SU-DHL-6 (cell line): ENCODE measurements around the gene NRN1.
"Not testable (repeated sequence)": the region's sequence is repeated elsewhere in the genome, so short reads cannot be mapped to it uniquely, and the experiment has no call there.

Experiments used
- H2AFZ ChIP-seq: fragments of 200-600 bp; sonication (generic); 2 replicates; pipeline ENCODE4 v1.6.1; 2014; ENCODE audit warnings: low read depth, mild to moderate bottlenecking, moderate library complexity, mixed read lengths, antibody characterized with exemption, low read length; ENCODE audit not compliant: severe bottlenecking
- H3F3A ChIP-seq: fragments of 200-600 bp; shearing (Covaris generic); 2 replicates; pipeline ENCODE4 v1.6.0; 2016; ENCODE audit warnings: antibody characterized with exemption, mild to moderate bottlenecking; ENCODE audit not compliant: insufficient read depth
- H3K27ac ChIP-seq: fragments of 200-600 bp; sonication (generic); 2 replicates; pipeline ENCODE4 v1.5.1; 2016; ENCODE audit warnings: low read depth, mild to moderate bottlenecking, low read length, moderate library complexity, mixed read lengths
- H3K27me3 ChIP-seq: fragments of 200-600 bp; sonication (generic), shearing (Covaris generic); 2 replicates; pipeline ENCODE4 v1.6.0; 2014; ENCODE audit warnings: mild to moderate bottlenecking, low read length
- H3K36me3 ChIP-seq: fragments of 200-600 bp; sonication (generic); 2 replicates; pipeline ENCODE4 v1.6.1; 2014; ENCODE audit warnings: mild to moderate bottlenecking, low read length, mixed read lengths
- H3K4me2 ChIP-seq: fragments of 300-600, 200-600 bp; shearing (Covaris generic), sonication (generic); 2 replicates; pipeline ENCODE4 v1.6.0; 2014; ENCODE audit warnings: low read length, low read depth, mild to moderate bottlenecking; ENCODE audit not compliant: poor library complexity, severe bottlenecking
- H3K4me3 ChIP-seq: fragments of 200-600 bp; sonication (generic); 2 replicates; pipeline ENCODE4 v1.5.1; 2014; ENCODE audit warnings: antibody characterized with exemption, low read length, mild to moderate bottlenecking, mixed read lengths; ENCODE audit not compliant: insufficient read depth, poor library complexity, severe bottlenecking
- H3K79me2 ChIP-seq: fragments of 200-600 bp; sonication (generic); 2 replicates; pipeline ENCODE4 v1.6.1; 2014; ENCODE audit warnings: mild to moderate bottlenecking, low read length, moderate library complexity; ENCODE audit not compliant: insufficient read depth
- H3K9ac ChIP-seq: fragments of 200-600 bp; sonication (generic); 2 replicates; pipeline ENCODE4 v1.7.0; 2014; ENCODE audit warnings: mild to moderate bottlenecking, low read length
- H3K9me2 ChIP-seq: fragments of 200-600 bp; sonication (generic); replicated peaks from 2 replicates; pipeline ENCODE4 v1.6.1; 2014; ENCODE audit warnings: low read length; ENCODE audit not compliant: insufficient read depth
- H3K9me3 ChIP-seq: fragments of 200-600 bp; sonication (generic); 2 replicates; pipeline ENCODE4 v1.6.1; 2014; ENCODE audit warnings: low read length, mixed read lengths; ENCODE audit not compliant: insufficient read depth
- H4K20me1 ChIP-seq: fragments of 200-600 bp; sonication (generic); 2 replicates; pipeline ENCODE4 v1.6.1; 2014; ENCODE audit warnings: low read depth, mild to moderate bottlenecking, antibody characterized with exemption, low read length, moderate library complexity, mixed read lengths
- CTCF ChIP-seq: fragments of 200-600 bp; sonication (generic); IDR thresholded peaks from one replicate; pipeline ENCODE4 v1.5.1; 2017; ENCODE audit warnings: antibody characterized with exemption, mild to moderate bottlenecking, low read length, moderate library complexity; ENCODE audit not compliant: insufficient read depth, poor library complexity, severe bottlenecking
- EZH2phosphoT487 ChIP-seq: fragments of 200-600 bp; sonication (generic), shearing (Covaris generic); conservative IDR thresholded peaks from 2 replicates; pipeline ENCODE4 v1.6.1; 2018; ENCODE audit warnings: mild to moderate bottlenecking, antibody characterized with exemption, low read length, moderate library complexity, mixed read lengths

The NRN1 gene

GRCh38 chr6:5979650-5980420, 26.9 kb downstream of the NRN1 start:
- H3K4me2 ChIP-seq = no peak overlapping the region
- H3K9me2 ChIP-seq = no peaks in the 10 kb centered on the region
- H3K9ac ChIP-seq = no peak overlapping the region
- H3K27ac ChIP-seq = no peak overlapping the region
- H3K27me3 ChIP-seq = no peaks in the 10 kb centered on the region
- no peak for TF ChIP-seq EZH2phosphoT487
- no peak for TF ChIP-seq CTCF
- H2AFZ ChIP-seq = no peak overlapping the region
- H3K36me3 ChIP-seq = no peaks in the 10 kb centered on the region
- no peaks in the 10 kb centered on the region for H3K9me3 ChIP-seq
- no peak overlapping the region for H3K4me3 ChIP-seq
- no peaks in the 10 kb centered on the region for H4K20me1 ChIP-seq
- no peaks in the 10 kb centered on the region for H3K79me2 ChIP-seq
- H3F3A ChIP-seq = no peaks in the 10 kb centered on the region

- no peaks in the 10 kb centered on the region for H3K9me3 ChIP-seq
- H3K27me3 ChIP-seq = no peaks in the 10 kb centered on the region
- no peaks in the 10 kb centered on the region for H3K9me2 ChIP-seq
- no peaks in the 10 kb centered on the region for H4K20me1 ChIP-seq
- no peaks in the 10 kb centered on the region for H3F3A ChIP-seq
- no peaks in the 10 kb centered on the region for H3K79me2 ChIP-seq
- TF ChIP-seq EZH2phosphoT487 = no peak
- TF ChIP-seq CTCF = no peak
- no peaks in the 10 kb centered on the region for H3K36me3 ChIP-seq
- no peak overlapping the region for H2AFZ ChIP-seq
- no peak overlapping the region for H3K4me2 ChIP-seq
- no peak overlapping the region for H3K4me3 ChIP-seq
- H3K27ac ChIP-seq = no peak overlapping the region
- no peak overlapping the region for H3K9ac ChIP-seq
Observed at GRCh38 chr6:5976811-5977210, 29.9 kb downstream of the NRN1 start.

- no peaks in the 10 kb centered on the region for H3K9me3 ChIP-seq
- TF ChIP-seq CTCF = no peak
- TF ChIP-seq EZH2phosphoT487 = no peak
- H2AFZ ChIP-seq = no peak overlapping the region
- H4K20me1 ChIP-seq = no peaks in the 10 kb centered on the region
- H3K9ac ChIP-seq = no peak overlapping the region
- H3K27me3 ChIP-seq = no peaks in the 10 kb centered on the region
- no peaks in the 10 kb centered on the region for H3K36me3 ChIP-seq
- no peaks in the 10 kb centered on the region for H3K9me2 ChIP-seq
- no peaks in the 10 kb centered on the region for H3K79me2 ChIP-seq
- H3F3A ChIP-seq = no peaks in the 10 kb centered on the region
- no peak overlapping the region for H3K4me3 ChIP-seq
- no peak overlapping the region for H3K27ac ChIP-seq
- H3K4me2 ChIP-seq = no peak overlapping the region
Observed at GRCh38 chr6:5968817-5969734, 37.6 kb downstream of the NRN1 start.

GRCh38 chr6:5968036-5968435, 38.7 kb downstream of the NRN1 start:
- H3K9me2 ChIP-seq, H4K20me1 ChIP-seq, H3K4me3 ChIP-seq, H3K9me3 ChIP-seq, H3K4me2 ChIP-seq, H3F3A ChIP-seq, H3K27me3 ChIP-seq, H2AFZ ChIP-seq, H3K36me3 ChIP-seq, H3K9ac ChIP-seq, H3K27ac ChIP-seq, H3K79me2 ChIP-seq: not testable (repeated sequence)
